K562 (cell line): ENCODE results near the gene IRF2. TPM values are rescaled to one million over a fixed set of nuclear protein-coding genes. Genes with fewer than 3 reads are reported as not detected.

Experiments used
- ATAC-seq: fragments of 200-7000 bp; cut with Tn5 transposase; 3 replicates; pipeline ENCODE4 v1.9.1; 2020; ENCODE audit warnings: moderate library complexity
- BruUV-seq: library from RNA; stranded (reverse); fragments of 400-500 nt; replicated peaks from 2 replicates; lab custom pipeline; 2021; lab: Mats Ljungman, UMichigan
- CTCF ChIA-PET: fragments of 300-600 bp; formaldehyde crosslinking; extraction: SDS; loops from one replicate; lab custom pipeline; 2021; ENCODE audit warnings: low intra/inter-chr PET ratio; lab: Yijun Ruan, JAX
- POLR2A ChIA-PET: fragments of 300-600, 350-650 bp; sonication (Branson Sonifier 250); formaldehyde crosslinking; extraction: SDS; loops from one replicate; lab custom pipeline; 2021; ENCODE audit warnings: antibody characterized with exemption, inconsistent platforms; lab: Yijun Ruan, JAX
- DNase-seq, 4 experiments: peaks; one replicate each; pipeline versions ENCODE4 v3.0.0 to v3.0.0-alpha.2; 2011 to 2018; ENCODE audit warnings: low spot score in 3 of 4, mixed read lengths in 3 of 4; ENCODE audit errors: extremely low read depth in 1 of 4
- FAIRE-seq: peaks from 2 replicates; lab custom pipeline; 2011; peaks lifted over from hg19 to GRCh38; lab: Jason Lieb, UNC
- H2AFZ ChIP-seq: 2 replicates; pipeline ENCODE4 v1.6.0; 2011; ENCODE audit warnings: low read depth, low read length, control low read depth, inconsistent platforms
- H3K27ac ChIP-seq: fragments of 200-600 bp; 3 replicates; pipeline ENCODE4 v1.8.0; 2011; ENCODE audit warnings: low read depth, mild to moderate bottlenecking, control low read depth, inconsistent platforms, low read length, moderate library complexity, mixed read lengths; ENCODE audit errors: extremely low read depth
- H3K27me3 ChIP-seq, 2 experiments: fragments of 300-600 bp in 1 of 2; 2 replicates in 1 of 2; 3 replicates in 1 of 2; pipeline versions ENCODE4 v1.6.0 to v1.8.0; 2011; ENCODE audit warnings: inconsistent platforms in 2 of 2, low read length in 2 of 2, mild to moderate bottlenecking in 1 of 2, mixed read lengths in 1 of 2, moderate library complexity in 1 of 2; ENCODE audit not compliant: control insufficient read depth in 2 of 2, insufficient read depth in 2 of 2
- H3K36me3 ChIP-seq: fragments of 300-600 bp; 3 replicates; pipeline ENCODE4 v1.8.0; 2011; ENCODE audit warnings: mild to moderate bottlenecking, low read length, inconsistent platforms; ENCODE audit not compliant: control insufficient read depth, insufficient read depth
- H3K4me1 ChIP-seq, 2 experiments: fragments of 200-600 bp in 1 of 2; replicated peaks in 1 of 2; 2 replicates in 1 of 2; 3 replicates in 1 of 2; pipeline versions ENCODE4 v1.5.1 to v1.8.0; 2011; ENCODE audit warnings: inconsistent platforms in 2 of 2, low read length in 2 of 2, mild to moderate bottlenecking in 1 of 2, mixed read lengths in 1 of 2, moderate library complexity in 1 of 2; ENCODE audit not compliant: control insufficient read depth in 2 of 2, insufficient read depth in 2 of 2
- H3K4me2 ChIP-seq: 2 replicates; pipeline ENCODE4 v1.6.1; 2011; ENCODE audit warnings: low read length, control low read depth, inconsistent platforms, mixed read lengths; ENCODE audit not compliant: insufficient read depth
- H3K4me3 ChIP-seq: fragments of 200-600 bp; sonication (generic), shearing (Covaris generic); 2 replicates; pipeline ENCODE4 v1.5.1; 2016; ENCODE audit warnings: control low read depth, inconsistent platforms
- H3K79me2 ChIP-seq: fragments of 200-600 bp; 3 replicates; pipeline ENCODE4 v1.8.0; 2011; ENCODE audit warnings: low read length, inconsistent platforms; ENCODE audit not compliant: control insufficient read depth, insufficient read depth
- H3K9ac ChIP-seq, 2 experiments: 2 replicates each; pipeline versions ENCODE4 v1.6.0 to v1.6.1; 2011; ENCODE audit warnings: low read depth in 2 of 2, low read length in 2 of 2, control low read depth in 1 of 2, inconsistent platforms in 1 of 2, mild to moderate bottlenecking in 1 of 2, mixed read lengths in 1 of 2; ENCODE audit not compliant: insufficient read depth in 1 of 2
- H3K9me1 ChIP-seq: one replicate; pipeline ENCODE4 v1.6.0; 2011; ENCODE audit warnings: inconsistent platforms, mild to moderate bottlenecking, low read length, moderate library complexity; ENCODE audit not compliant: control insufficient read depth, insufficient read depth
- H3K9me3 ChIP-seq: replicated peaks from 2 replicates; pipeline ENCODE4 v1.5.1; 2011; ENCODE audit warnings: low read depth, low read length, inconsistent platforms; ENCODE audit not compliant: control insufficient read depth, insufficient read depth
- H4K20me1 ChIP-seq: replicated peaks from 2 replicates; pipeline ENCODE4 v1.6.1; 2011; ENCODE audit warnings: low read length, inconsistent platforms, mixed read lengths; ENCODE audit not compliant: control insufficient read depth, insufficient read depth
- ARID1B ChIP-seq: fragments of 450-650 bp; IDR thresholded peaks from 2 replicates; pipeline ENCODE4 v1.6.1; 2016; ENCODE audit warnings: antibody characterized with exemption, mild to moderate bottlenecking, inconsistent platforms
- BRF1 ChIP-seq: IDR thresholded peaks from 3 replicates; pipeline ENCODE4 v1.6.1; 2011; ENCODE audit warnings: borderline replicate concordance, mild to moderate bottlenecking; ENCODE audit not compliant: insufficient read length; ENCODE audit errors: extremely low read depth
- ELF2 ChIP-seq: fragments of 250-450 bp; sonication (Bioruptor Pico); IDR thresholded peaks from 2 replicates; pipeline ENCODE4 v1.5.0; 2021; ENCODE audit warnings: mild to moderate bottlenecking
- GTF2E2 ChIP-seq: fragments of 200-800 bp; sonication (Bioruptor generic); IDR thresholded peaks from 2 replicates; pipeline ENCODE4 v1.6.1; 2016; ENCODE audit warnings: missing genetic modification characterization, missing compliant biosample characterization
- KLF16 ChIP-seq: IDR thresholded peaks from 2 replicates; pipeline ENCODE4 v1.6.1; 2016; ENCODE audit warnings: antibody characterized with exemption
- NCOA1 ChIP-seq: fragments of 450-650 bp; IDR thresholded peaks from 2 replicates; pipeline ENCODE4 v1.6.1; 2016; ENCODE audit warnings: low read depth
- PURB ChIP-seq: sonication (generic); formaldehyde crosslinking; IDR thresholded peaks from 2 replicates; pipeline ENCODE4 v1.9.0; 2021; ENCODE audit warnings: low read depth, mild to moderate bottlenecking, missing genetic modification reagents
- TEAD4 ChIP-seq, 2 experiments: sonication (generic) in 1 of 2; formaldehyde crosslinking in 1 of 2; IDR thresholded peaks; 2 replicates each; pipeline versions ENCODE4 v1.6.1 to v1.8.0; 2012 to 2022; ENCODE audit warnings: borderline replicate concordance in 1 of 2, inconsistent platforms in 1 of 2, low read length in 1 of 2, mild to moderate bottlenecking in 1 of 2, missing genetic modification reagents in 1 of 2
- YY1 ChIP-seq, 3 experiments: IDR thresholded peaks; 2 replicates each; pipeline ENCODE4 v1.6.1; 2011; ENCODE audit warnings: low read length in 2 of 3, mild to moderate bottlenecking in 2 of 3, moderate library complexity in 2 of 3, borderline replicate concordance in 1 of 3, control low read depth in 1 of 3, low read depth in 1 of 3; ENCODE audit not compliant: insufficient read depth in 3 of 3, insufficient replicate concordance in 2 of 3, control insufficient read depth in 1 of 3, insufficient read length in 1 of 3; ENCODE audit errors: extremely low read depth in 1 of 3
- WGBS: fragments of 100-300 bp; shearing (Covaris generic); methylation state at CpG from one replicate; pipeline ENCODE4 v1.1.6; 2016; ENCODE audit warnings: low coverage, mixed read lengths; ENCODE audit not compliant: insufficient coverage; ENCODE audit errors: missing lambda C conversion rate; 5-methylcytosine and 5-hydroxymethylcytosine counted together
- in situ Hi-C: fragments of 300-500 bp; cut with MboI; formaldehyde crosslinking; loops from 4 replicates; pipeline ENCODE4 v1.15.0; 2018; ENCODE audit warnings: inconsistent platforms, mixed read lengths
- intact Hi-C: fragments of 100-400 bp; cut with micrococcal nuclease; formaldehyde crosslinking; loops from 2 replicates; pipeline ENCODE4 v1.14.2; 2022
- polyA plus RNA-seq, 8 experiments: library from polyadenylated mRNA; depleted of rRNA in 4 of 8; stranded (reverse) in 5 of 8; unstranded in 3 of 8; fragments of >200 nt; fragmentation: Nextera tagmentation in 2 of 8; fragmentation: Illumina TruSeq in 1 of 8; extraction: Ambion mirVana in 2 of 8; extraction: Trizol in 1 of 8; gene quantifications; 2 replicates each; pipeline versions ENCODE4 v1.2.1 to v1.2.3, GENCODE V29; 2011 to 2014; ENCODE audit warnings: inconsistent platforms in 1 of 8, missing spikeins in 1 of 8
- total RNA-seq, 7 experiments: library from RNA; depleted of rRNA in 6 of 7; stranded (reverse); fragments of >200 nt in 6 of 7; fragmentation: Illumina TruSeq in 2 of 7; extraction: Trizol in 2 of 7; gene quantifications; 2 replicates each; pipeline versions ENCODE4 v1.2.1 to v1.2.3, GENCODE V29; 2011 to 2021; ENCODE audit warnings: low replicate concordance in 1 of 7
- TF ChIP-seq, protein P1 (sequence below), 2 experiments: IDR thresholded peaks in 1 of 2; conservative IDR thresholded peaks in 1 of 2; 2 replicates each; pipeline ENCODE4 v1.6.1; 2016; ENCODE audit warnings: low read depth in 2 of 2, mild to moderate bottlenecking in 1 of 2, missing compliant biosample characterization in 1 of 2, missing genetic modification characterization in 1 of 2, moderate library complexity in 1 of 2
- TF ChIP-seq, protein P2 (sequence below): fragments of 450-650 bp; IDR thresholded peaks from 2 replicates; pipeline ENCODE4 v1.6.1; 2016
- TF ChIP-seq, protein P3 (sequence below): IDR thresholded peaks from 2 replicates; pipeline ENCODE4 v1.6.1; 2016; ENCODE audit warnings: missing genetic modification characterization, missing compliant biosample characterization

IRF2 gene
- total and polyA plus RNA-seq, 9 of the 15 experiments (the other 6 are each of a cell fraction or from before 2014, with no cell fraction given) = 7.1 to 17.1 (median 11.3) TPM

DNA sequence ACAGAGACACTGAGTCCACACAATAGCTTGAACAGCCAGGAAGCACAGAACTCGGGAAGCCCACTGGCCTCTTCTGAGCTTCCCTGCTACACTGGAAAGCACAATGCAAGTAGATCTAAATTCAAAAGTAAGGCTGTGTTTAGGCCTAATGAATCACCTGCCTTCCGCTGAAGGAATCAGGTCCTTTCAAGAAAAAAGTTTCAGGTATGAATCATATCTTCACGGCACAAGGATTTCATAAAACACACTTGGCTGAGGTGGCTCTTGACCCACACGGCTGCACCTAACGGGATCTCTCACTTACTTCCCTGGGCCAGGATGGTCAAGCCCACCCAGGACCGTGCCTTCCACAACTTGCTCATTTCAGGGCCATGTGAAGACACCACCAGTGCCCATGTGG is 59.3 kb downstream of the IRF2 start (continued):
- no peak for TF ChIP-seq BRF1

DNA sequence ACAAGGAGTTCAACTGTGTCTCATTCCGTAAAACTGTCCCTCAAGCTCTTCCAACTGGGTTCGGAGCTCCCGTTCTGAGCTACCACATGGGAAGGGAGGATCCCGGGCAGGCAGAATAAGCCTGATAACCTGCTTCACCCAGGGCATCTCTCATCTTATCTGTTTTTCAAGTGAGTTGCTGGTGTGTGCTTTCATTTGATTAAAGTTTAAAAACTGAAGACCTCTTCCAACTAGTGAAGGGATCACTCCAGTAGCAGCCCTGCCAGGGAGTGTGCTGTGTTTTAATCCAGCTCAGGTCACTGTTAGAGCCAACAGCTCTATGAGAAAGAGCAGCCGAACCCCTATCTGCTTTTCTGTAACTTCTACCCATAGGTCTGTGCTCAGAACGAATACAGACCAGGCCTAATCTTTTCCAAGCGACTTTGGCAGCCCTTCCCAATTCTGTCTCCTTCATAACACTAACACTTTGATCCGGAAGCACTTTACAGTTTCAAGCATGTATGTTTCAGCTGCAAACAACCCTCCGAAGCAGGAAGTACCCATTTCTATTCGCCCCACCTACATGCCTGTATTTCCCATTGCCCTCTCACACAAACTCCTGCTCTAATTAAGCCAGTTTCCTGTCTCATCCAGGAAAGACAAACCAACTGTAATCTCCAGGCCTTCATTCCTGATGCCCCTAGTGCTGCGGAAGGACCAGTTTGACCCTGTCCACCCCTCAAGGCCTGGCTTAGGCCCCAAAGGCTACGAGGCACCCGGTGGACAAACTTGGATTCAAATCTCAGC is 60.9 kb downstream of the IRF2 start:
- no TSS peak for BruUV-seq
- peak; percentile 37 to 61 (median 48) for DNase-seq
- peak overlapping the region; percentile 64 for H2AFZ ChIP-seq
- WGBS = 30% methylated on average over 13 of the region's 13 CpGs
- H3K4me1 ChIP-seq = peaks cover 16 to 35% of the 10 kb centered on the region in 2 experiments; a peak in 3 of 5 replicates
- H3K9ac ChIP-seq = peak overlapping the region; percentile 40 to 66; a peak in 3 of 4 replicates
- peak; percentile 74 for ATAC-seq
- H3K79me2 ChIP-seq = no peaks in the 10 kb centered on the region
- H3K9me3 ChIP-seq = no peaks in the 10 kb centered on the region
- intact Hi-C loops (no loop called here), in situ Hi-C loops (no loop called here)
- POLR2A ChIA-PET = interaction anchor here (0.7 to 1.1 kb wide), 5 partner anchors 23 to 196 kb away, joined by 3 to 7 read pairs (median 4); partner anchors contain the start of gene ENPP6
- H3K4me3 ChIP-seq = no peak overlapping the region
- no peaks in the 10 kb centered on the region for H3K9me1 ChIP-seq
- no peaks in the 10 kb centered on the region for H3K27me3 ChIP-seq
- H4K20me1 ChIP-seq = 0 out of 2 replicates have a peak, but pooled peaks cover 3% of the 10 kb centered on the region
- H3K27ac ChIP-seq = peak overlapping the region; percentile 51
- H3K36me3 ChIP-seq = peaks cover 23% of the 10 kb centered on the region
- CTCF ChIA-PET = no interaction called here
- FAIRE-seq = peak; percentile 65
- peak overlapping the region; percentile 64 for H3K4me2 ChIP-seq
- TF ChIP-seq, protein P1, sequence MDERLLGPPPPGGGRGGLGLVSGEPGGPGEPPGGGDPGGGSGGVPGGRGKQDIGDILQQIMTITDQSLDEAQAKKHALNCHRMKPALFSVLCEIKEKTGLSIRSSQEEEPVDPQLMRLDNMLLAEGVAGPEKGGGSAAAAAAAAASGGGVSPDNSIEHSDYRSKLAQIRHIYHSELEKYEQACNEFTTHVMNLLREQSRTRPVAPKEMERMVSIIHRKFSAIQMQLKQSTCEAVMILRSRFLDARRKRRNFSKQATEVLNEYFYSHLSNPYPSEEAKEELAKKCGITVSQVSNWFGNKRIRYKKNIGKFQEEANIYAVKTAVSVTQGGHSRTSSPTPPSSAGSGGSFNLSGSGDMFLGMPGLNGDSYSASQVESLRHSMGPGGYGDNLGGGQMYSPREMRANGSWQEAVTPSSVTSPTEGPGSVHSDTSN (CRISPR knock-in tag; IDR thresholded peaks at IDR 0.05; ENCODE audit: low read depth) = no peak
- TF ChIP-seq, protein P1 (tag; conservative IDR thresholded peaks at IDR 0.05; ENCODE audit: low read depth) = no peak
- peak; percentile 33; the same call in 1 of the 2 replicates for TF ChIP-seq KLF16
- no peak for TF ChIP-seq NCOA1
- TF ChIP-seq TEAD4 (IDR thresholded peaks at IDR 0.05; ENCODE audit: low read length) = peak; percentile 52
- TF ChIP-seq TEAD4 (CRISPR knock-in tag; IDR thresholded peaks at IDR 0.05; ENCODE audit: borderline replicate concordance) = no peak
- TF ChIP-seq PURB (CRISPR knock-in tag) = no peak
- no peak for TF ChIP-seq YY1 (IDR thresholded peaks at IDR 0.05; ENCODE audit: borderline replicate concordance in 1 of 3, control insufficient read depth in 1 of 3, extremely low read depth in 1 of 3, insufficient read depth in 3 of 3, insufficient read length in 1 of 3, insufficient replicate concordance in 2 of 3, low read depth in 1 of 3, low read length in 2 of 3)
- no peak for TF ChIP-seq GTF2E2 (tag)
- TF ChIP-seq, protein P2, sequence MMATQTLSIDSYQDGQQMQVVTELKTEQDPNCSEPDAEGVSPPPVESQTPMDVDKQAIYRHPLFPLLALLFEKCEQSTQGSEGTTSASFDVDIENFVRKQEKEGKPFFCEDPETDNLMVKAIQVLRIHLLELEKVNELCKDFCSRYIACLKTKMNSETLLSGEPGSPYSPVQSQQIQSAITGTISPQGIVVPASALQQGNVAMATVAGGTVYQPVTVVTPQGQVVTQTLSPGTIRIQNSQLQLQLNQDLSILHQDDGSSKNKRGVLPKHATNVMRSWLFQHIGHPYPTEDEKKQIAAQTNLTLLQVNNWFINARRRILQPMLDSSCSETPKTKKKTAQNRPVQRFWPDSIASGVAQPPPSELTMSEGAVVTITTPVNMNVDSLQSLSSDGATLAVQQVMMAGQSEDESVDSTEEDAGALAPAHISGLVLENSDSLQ = 0 out of 2 replicates have a peak, but pooled peaks have one; percentile 16
- TF ChIP-seq, protein P3, sequence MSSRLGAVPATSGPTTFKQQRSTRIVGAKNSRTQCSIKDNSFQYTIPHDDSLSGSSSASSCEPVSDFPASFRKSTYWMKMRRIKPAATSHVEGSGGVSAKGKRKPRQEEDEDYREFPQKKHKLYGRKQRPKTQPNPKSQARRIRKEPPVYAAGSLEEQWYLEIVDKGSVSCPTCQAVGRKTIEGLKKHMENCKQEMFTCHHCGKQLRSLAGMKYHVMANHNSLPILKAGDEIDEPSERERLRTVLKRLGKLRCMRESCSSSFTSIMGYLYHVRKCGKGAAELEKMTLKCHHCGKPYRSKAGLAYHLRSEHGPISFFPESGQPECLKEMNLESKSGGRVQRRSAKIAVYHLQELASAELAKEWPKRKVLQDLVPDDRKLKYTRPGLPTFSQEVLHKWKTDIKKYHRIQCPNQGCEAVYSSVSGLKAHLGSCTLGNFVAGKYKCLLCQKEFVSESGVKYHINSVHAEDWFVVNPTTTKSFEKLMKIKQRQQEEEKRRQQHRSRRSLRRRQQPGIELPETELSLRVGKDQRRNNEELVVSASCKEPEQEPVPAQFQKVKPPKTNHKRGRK = no peak
- TF ChIP-seq ARID1B = peak; percentile 70
- no peak for TF ChIP-seq ELF2
